ENCODE results near the gene AFF3.

- TF ChIP-seq POLR2A (IDR thresholded peaks at IDR 0.05) (no peak), CTCF (IDR thresholded peaks at IDR 0.05 in 8 of 11, conservative IDR thresholded peaks at IDR 0.05 in 3 of 11) (no peak)
These were observed 256.0 kb downstream of the AFF3 start for GRCh38 chr2:99886418-99886817.

All from spleen (tissue), 7 donors.